T-helper 22 cell (primary cell): ENCODE measurements around the gene EDNRA.

Source experiments
- DNase-seq: peaks from one replicate; pipeline ENCODE4 v3.0.0-alpha.2; 2020; ENCODE audit warnings: low read depth

The EDNRA gene

DNA sequence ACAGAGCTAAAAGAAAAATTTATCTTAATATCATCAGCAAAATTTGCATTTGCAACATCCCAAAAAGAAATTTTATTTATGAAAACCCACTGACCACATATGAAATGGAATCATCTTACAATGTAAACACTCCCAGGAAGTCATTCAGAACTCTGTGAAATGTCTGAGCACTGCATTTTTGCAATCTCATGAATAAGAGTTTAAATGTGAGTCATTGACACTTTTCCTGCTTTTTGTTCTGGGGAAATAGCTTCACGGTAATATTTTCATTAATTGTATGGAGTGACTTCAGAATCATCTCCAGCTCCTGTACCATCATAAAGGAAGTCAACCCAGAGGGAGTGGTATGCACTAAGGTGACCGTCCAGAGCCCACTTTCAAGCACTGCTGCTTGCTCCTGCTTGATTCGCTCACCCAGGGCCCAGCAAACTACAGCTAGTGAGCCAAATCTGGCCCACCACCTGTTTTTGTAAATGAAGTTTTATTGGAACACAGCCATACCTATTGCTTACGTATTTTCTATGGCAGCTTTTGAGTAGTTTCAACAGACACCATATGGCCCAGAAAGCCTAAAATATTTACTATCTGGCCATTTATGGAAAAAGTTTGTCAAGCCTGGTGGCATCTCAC is 17.2 kb downstream of the EDNRA start:
- DNase-seq: no peak

DNA sequence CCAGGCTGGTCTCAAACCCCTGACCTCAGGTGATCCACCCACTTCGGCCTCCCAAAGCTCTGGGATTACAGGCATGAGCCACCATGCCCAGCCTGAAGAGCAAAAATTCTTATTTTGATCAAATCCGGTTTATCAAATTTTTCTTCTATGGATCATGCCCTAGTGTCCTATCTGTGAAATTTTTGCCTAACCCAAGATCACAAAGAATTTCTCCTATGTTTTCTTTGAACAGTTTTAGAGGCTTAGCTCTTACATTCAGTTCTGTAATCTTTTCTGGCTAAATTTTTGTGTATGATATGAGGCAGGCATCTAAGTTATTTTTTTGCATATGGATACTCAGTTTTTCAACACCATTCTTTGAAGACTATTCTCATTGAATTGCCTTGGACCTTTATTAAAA is 27.4 kb downstream of the EDNRA start:
- DNase-seq: no peak

DNA sequence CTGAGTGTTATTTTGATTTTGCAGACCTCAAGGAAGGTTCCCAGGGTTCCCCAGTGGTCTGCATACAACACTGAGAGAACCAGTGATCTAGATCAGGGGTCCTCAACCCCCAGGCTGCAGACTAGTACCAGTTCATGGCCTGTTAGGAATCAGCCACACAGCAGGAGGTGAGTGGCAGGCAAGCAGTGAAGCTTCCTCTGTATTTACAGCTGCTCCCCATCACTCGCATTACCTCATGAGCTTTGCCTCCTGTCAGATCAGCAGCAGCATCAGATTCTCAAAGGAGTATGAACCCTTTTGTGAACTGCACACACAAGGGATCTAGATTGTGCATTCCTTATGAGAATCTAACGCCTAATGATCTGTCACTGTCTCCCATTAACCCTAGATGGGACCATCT is 28.5 kb downstream of the EDNRA start:
- no peak for DNase-seq

DNA sequence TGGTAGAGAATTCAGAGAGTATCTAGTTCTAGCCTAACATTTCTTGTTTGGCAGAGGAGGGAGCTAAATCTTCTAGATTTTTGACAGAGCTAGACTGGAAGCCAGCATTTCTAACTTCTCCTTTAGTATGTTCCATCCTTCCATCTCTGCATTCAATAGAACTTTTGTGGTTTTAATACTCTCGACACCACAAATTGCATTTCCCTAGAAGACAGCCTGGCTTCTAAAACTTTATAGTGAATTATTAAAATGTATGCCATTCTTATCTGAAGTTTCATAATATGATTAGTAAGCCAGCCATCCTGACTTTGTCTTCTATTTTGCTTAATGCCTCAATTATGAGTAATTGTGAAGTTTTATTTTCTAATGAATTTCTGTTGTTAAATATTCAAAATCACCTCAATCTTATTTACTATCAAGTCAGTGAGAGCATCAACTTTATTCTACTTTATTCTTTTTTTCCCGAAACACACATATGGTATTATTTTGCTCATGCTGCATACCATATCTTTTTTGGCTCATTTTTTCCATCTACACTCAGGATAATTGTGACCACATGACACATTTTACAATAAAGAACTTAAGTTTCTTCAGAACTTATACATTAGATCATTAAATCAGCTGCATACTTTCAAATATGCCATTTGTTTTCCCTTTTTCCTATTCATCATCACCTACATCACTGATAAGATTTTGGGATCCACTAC is 30.2 kb downstream of the EDNRA start:
- DNase-seq: no peak

DNA sequence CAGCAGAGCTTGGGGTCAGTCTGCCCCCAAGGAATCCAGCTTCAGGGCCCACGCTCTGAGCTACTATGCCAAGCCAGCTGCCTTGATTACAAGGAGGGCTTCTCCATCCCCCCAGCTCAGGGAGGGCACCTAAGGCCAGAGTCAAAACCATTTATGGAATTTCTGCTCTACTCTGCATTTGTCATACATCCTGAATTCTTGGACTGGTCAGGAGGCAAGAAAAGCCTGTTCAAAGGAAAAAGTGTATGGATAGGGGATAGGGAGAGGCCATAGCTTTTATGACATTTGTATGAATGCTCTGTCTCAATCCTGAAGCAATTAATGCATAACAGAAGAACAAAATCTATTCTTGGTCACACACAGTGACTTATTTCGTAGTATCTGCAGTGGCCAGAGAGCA is 32.2 kb downstream of the EDNRA start:
- DNase-seq: no peak

DNA sequence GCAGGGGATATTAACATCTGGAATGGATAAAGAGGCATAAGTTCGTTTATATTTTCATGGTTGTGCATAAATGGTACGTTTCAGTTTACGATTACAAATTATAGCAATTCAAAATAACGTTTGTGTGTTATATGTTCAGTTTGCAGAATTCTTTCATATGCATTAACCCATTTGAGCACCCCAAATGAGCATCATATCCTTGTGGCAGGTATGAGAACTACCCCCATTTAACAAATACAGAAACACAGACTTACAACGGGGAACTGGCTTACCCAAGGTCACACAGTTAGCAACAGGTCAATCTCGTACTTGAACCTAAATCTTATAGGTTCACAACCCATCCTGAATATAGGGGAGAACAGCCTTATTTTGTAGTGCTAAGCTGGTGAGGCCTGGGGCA is 33.1 kb downstream of the EDNRA start:
- no peak for DNase-seq

DNA sequence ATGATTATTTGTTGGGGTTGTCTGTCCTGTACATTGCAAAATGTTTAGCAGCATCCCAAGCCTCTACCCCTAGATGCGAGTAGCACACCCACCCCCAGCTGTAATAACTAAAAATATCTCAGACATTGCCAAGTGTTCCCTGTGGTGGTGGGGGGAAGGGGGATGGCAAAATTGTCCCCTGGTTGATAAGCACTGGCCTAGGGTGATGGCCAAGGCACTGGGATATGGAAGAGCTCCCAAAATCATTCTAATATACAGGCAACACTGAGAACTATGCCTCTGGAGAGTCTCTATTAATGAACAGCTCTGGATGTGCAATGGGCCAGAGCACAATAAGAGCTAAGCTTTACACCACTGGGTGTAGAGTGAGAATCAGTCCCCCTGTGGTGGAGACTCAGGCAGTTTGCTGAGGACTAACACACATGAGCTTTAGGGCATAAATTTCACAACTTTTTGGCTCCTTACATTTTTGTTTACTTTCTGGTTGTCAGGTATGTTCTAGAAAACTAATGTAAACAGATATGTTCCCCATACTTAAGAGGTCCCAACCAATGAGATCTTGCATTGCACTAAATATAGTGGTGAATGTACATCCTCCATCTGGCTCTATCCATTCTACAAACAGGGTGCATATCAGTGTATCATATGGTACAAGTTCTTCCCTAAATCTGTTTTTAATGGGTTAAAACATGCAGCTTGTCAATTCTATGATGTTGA is 34.5 kb downstream of the EDNRA start:
- DNase-seq: no peak

DNA sequence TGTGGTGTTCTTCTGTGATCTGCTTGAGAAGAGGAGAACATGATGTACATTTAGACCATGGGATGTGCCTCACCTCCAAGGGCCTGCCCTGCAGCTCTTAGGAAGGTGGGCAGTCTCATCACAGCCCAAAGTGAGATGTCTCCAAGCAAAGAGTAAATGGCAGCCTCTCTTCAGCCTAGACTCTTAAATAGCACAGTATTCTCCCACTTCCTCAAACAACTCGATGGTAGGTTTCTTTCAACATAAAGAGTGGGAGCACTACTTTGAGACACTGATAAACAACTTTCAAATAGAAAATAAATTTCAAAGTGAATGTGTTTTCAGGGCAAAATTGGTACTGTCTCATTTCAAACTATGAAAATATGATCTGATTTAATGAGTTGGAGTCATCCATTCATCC is 35.2 kb downstream of the EDNRA start:
- DNase-seq: no peak

DNA sequence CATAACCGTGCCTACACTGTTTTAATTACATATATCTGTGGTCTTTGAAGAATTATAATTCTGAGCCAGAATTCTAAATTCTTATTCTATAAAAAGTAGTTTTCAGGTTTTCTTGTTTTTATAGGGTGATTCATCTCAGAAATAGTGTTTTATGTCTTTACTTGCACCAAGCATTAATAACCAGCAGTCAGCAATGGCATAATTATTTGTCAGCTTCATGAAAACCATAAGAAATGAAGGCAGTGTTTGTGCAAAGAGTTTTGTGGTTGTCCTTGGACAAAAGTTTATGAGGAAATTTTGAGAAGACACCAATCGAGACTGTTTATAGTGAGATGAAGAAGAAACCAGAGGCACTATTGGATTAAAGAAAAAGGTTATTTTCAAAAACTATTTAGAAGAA is 37.2 kb downstream of the EDNRA start:
- no peak for DNase-seq

DNA sequence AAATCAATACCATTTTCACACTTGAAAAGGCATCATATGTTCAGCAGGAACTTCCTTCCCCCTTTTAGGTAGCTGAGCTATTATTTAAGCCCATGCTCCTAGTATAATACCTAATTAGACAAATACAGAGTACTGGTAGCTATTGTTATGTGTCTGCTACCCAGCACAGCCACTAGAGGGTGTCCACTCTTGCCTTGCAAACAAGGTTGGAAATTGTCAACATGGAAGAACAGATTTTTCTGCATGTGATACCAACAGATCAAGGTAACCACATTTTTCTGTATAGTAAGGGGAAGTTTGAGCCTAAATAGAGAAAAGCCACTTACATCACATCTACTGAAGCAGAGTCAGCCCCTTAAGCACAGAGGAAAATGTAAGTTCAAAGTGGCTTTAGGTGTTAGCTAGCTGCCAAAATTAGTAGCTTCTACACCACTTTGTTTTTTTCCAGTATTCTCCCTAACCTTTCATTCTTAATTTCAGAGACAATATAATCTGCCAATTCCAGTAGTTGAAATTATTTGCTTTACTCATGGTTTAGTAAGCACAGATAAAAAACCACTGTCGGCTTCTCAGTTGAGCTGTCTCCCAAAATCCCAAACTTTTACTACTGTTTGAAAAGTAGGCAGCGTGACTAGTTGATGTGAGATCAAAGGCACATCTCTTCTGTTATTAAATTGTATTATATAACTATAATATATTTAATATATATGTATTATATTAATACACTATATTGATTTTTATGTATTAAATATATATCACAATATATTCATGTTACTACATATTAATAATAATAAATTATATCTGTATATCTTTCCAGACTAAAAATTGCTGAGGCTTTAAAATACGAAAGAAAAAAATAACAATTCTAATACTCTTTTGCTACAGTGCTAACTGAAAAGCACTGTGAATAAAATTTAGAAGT is 38.2 kb downstream of the EDNRA start:
- DNase-seq: no peak

DNA sequence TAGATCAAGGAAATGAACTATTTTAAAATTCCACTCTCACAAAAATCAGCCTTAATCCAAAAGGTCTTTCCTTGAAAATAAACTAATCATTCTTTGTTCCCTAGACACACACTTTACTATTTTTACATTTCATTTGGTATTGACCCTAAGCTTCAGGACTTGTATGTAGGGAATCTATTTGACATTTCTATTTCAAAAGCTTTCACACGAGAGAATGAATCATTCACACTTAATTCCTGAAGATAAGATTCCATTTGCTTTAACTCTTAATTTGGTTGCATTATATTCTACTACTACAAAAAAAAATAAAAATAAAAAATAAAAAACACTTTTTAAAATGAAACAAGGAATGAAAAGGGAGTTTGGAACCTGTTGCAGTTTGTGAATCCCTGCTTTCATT is 43.7 kb downstream of the EDNRA start:
- DNase-seq: no peak

DNA sequence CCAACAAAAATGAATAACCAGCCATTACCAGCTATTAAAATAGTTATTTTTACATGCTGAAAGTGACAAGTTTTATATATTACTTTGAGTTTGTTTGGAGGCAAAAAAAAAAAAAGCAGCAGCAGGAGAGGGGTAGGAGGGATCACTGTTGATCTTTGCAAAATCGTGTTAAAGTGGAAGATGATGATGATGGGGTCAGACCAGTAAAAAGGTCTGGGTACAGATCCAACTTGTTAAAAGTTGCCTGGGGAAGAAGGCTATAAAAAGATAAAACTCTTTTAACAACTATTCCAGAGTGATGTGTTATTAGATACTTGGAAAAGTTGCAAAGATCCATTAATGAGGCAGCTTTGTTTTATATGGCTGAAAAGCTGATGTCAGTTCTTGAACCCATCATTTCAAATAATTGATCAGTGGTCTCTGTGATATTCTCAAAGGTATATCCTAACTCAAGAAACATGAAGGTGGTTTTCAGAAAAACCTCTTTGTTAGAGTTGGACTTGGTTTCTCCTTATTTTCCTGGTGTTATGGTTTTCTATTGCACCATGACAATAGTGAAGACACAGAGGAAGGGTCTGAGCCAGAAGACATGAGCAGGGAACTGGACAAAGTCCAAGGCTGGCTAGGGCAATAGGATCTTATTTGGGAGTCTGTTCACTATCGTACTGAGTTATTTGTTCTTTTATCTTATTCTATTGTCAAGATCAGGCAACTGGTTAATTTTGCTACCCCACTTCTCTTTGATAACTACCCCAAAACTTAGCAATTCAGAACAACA is 44.8 kb downstream of the EDNRA start:
- DNase-seq: no peak

DNA sequence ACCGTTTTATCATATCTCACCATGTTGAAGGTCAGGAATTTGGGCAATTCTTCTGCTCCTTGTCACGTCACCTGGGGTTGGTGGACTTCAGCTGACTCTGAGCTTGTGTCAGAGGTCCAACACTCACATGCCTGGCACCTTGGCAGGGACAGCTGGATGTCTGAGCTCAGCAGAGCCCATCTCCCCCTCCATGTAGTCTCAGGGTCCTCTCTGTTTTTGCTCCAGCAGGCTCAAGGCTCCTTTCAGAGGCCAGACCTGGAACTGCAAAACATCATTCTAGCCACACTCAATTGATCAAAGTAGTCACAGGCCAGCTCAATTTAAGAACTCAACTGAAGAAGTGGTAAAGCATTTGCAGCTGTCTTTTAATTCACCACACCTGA is 45.4 kb downstream of the EDNRA start:
- no peak for DNase-seq

DNA sequence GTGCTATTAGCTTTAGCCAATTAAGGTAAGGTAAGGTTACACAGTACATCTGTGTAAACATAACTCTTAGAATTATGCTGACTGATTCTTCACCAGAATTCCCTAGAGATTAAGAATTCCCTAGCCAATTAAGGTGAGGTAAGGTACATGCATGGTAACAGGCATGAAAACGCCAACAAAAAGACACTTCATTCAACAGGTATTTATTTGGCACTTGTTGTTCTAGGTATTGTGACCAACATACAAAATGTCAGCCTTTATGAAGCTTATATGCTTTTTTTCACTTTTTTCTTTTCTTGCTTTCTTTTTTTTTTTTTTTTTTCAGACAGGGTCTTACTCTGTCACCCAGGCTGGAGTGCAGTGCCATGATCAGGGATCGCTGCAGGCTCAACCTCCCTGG is 47.2 kb downstream of the EDNRA start:
- no peak for DNase-seq

DNA sequence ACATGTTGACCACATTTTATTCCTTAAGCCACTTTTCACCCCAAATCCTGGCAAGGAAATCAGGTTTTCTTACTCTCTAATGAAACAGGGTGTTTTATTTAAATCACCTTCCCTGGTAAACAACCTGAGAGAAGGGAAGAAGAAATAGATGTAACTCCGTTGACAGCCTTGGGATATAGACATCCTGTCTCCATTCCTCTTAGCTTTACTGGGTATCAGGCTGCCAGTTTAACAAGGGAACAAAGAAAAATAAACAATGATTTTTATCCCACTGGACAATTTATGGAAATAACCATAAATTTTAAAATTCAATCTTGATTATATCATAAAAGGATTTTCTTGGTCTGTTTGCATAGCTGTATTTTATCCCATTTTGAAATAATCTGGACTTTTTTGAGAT is 49.2 kb downstream of the EDNRA start:
- DNase-seq: no peak

DNA sequence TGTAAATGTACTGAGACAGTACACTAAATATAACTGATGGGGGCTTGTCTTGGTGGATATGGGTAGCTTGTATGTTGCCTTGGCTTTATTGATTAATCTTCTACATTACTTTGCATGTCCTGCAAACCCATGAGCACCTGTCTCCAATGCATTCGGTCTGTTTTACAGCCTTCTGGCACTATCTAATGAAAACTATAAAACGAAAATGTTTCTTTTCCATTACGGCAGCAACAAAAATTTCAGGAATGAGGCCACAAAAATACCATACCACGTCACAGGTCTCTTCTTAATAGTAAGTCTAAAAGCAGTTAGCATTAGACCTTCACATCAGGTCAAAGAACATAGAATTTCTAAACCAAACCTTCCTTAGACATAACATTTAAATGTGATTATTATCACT is 49.8 kb downstream of the EDNRA start:
- no peak for DNase-seq

DNA sequence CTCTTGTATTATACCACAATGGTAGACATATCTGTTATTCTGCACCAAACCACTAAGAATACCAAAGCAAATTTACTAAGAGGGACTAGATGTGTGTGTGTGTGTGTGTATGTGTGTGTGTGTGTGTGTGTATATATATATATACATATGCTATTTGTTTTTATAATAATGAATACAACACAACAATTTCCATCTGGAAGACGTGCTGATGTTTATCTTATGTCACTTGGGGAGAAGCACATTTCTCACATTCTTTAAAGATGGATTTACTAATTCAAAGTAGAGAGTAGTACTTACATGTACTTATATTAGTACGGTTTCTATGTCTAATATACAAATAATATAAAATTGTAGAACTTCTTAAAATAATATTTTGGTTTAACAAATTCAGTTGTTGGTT is 52.0 kb downstream of the EDNRA start:
- no peak for DNase-seq

DNA sequence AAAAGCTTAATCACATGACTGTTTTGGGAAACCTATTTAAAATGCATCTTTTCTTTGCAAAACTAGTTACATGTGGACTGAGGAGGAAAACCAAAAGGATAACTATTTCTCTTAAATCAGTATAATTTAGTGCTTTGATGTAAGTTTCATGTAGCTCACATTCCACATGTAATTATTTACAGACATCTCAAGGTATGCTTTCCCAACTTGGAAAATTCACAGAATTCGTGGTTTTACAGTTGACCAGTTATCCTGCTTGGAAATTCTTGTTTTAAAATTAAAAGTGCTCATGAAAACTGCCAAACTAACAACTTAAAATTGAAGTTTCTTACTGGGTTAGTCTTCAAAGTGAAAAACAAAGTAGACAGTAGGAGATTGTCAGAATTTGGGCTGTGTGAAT is 52.4 kb downstream of the EDNRA start:
- DNase-seq: no peak

DNA sequence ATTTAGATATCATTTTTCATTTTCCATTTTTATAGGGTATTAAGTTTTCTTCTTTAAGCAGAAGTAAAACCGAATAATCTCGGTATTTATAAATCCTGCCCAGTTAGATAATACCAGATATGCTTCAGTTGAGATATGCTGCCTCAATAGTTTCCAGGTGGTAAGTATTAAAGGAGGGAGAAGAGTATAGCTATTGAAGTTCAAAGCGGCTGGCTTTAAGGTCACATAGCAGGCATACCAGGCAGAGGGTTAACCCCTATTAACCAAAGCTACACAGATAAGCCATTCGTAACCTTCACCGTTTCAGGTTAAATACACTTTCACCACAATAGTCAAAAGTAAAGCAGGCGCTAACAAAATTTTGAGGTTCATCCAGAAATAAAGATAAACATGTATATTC is 54.2 kb downstream of the EDNRA start:
- DNase-seq: no peak

DNA sequence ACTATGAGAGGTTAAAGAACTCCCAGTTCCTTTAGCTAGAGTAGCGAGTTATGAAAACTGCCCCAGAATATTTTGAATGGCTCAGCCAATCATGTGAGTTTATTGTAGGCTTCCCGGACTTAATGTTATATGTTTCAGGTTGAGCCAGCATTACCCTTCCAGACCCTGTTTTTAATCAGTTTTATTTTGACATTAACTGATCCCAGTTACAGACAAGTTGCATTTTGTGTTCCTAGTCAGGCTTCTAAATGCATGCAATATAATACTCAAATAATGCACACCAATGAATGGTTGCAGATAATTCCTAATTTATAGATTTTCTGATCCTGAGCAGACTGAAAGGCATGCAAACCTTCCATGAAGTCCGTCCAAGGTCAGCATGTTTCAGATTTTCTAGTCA is 57.8 kb downstream of the EDNRA start:
- DNase-seq: no peak

DNA sequence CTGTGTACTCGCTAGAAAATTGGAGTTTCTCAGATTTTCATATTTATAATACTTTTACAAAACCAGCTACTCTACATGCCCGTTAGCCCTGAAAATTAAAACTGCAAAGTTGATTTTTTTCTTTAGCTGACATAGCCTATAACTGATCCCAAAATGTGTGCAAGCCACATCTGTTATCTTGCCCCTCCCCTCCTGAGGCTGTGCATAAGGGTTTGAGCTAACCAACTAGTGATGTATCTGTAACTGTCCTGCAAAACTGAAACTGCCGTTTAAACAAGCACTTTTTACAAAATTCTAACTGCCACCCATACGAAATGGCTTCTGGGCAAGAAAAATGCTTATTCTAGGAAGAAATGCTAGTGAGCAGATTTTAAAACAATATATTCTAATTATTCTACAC is 59.1 kb downstream of the EDNRA start:
- DNase-seq: no peak
